ENCODE results near the gene PCCA. TPM values are rescaled to one million over a fixed set of nuclear protein-coding genes. Genes with fewer than 3 reads are reported as not detected.
A peak's percentile ranks its signal among the peaks of the same experiment; 100 is the strongest.

PCCA gene
- polyA plus RNA-seq, 1 experiment, result 22.6 TPM

- no peak overlapping the region for H3K4me3 ChIP-seq (ENCODE audit: low read depth, low read length)
- no peaks in the 10 kb centered on the region for H3K27me3 ChIP-seq (ENCODE audit: control insufficient read depth, insufficient read depth, low read length)
- peaks cover 3% of the 10 kb centered on the region for H3K9me3 ChIP-seq (ENCODE audit: control insufficient read depth, insufficient read depth, low read length)
- TF ChIP-seq, protein P1, sequence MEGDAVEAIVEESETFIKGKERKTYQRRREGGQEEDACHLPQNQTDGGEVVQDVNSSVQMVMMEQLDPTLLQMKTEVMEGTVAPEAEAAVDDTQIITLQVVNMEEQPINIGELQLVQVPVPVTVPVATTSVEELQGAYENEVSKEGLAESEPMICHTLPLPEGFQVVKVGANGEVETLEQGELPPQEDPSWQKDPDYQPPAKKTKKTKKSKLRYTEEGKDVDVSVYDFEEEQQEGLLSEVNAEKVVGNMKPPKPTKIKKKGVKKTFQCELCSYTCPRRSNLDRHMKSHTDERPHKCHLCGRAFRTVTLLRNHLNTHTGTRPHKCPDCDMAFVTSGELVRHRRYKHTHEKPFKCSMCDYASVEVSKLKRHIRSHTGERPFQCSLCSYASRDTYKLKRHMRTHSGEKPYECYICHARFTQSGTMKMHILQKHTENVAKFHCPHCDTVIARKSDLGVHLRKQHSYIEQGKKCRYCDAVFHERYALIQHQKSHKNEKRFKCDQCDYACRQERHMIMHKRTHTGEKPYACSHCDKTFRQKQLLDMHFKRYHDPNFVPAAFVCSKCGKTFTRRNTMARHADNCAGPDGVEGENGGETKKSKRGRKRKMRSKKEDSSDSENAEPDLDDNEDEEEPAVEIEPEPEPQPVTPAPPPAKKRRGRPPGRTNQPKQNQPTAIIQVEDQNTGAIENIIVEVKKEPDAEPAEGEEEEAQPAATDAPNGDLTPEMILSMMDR (IDR thresholded peaks at IDR 0.05; ENCODE audit: low read depth, low read length), result no peak
- ChIA-PET CTCF (interaction anchor here (0.6 kb wide), 1 partner anchor 12 kb away, joined by 3 read pairs; no protein-coding TSS in a partner anchor), POLR2A (no interaction called here)
- H3K27ac ChIP-seq (ENCODE audit: low read depth, low read length), result no peak overlapping the region
- no peak for DNase-seq (ENCODE audit: low read depth, low spot score)
Observed at GRCh38 chr13:100208002-100208401, 119.1 kb downstream of the PCCA start.

- TF ChIP-seq, protein P1 (IDR thresholded peaks at IDR 0.05; ENCODE audit: low read depth, low read length), result no peak
- no peaks in the 10 kb centered on the region for H3K27me3 ChIP-seq (ENCODE audit: control insufficient read depth, insufficient read depth, low read length)
- no peak overlapping the region for H3K27ac ChIP-seq (ENCODE audit: low read depth, low read length)
- no peaks in the 10 kb centered on the region; the same call in 1 of the 2 replicates for H3K9me3 ChIP-seq (ENCODE audit: control insufficient read depth, insufficient read depth, low read length)
- ChIA-PET CTCF (interaction anchor here (0.6 kb wide), 1 partner anchor 13 kb away, joined by 3 read pairs; no protein-coding TSS in a partner anchor), POLR2A (interaction anchor here (0.6 kb wide), 1 partner anchor 15 kb away, joined by 3 read pairs; no protein-coding TSS in a partner anchor)
- DNase-seq (ENCODE audit: low read depth, low spot score), result no peak
- H3K4me3 ChIP-seq (ENCODE audit: low read depth, low read length), result no peak overlapping the region
Observed at GRCh38 chr13:100208626-100209025, 119.7 kb downstream of the PCCA start.

DNA sequence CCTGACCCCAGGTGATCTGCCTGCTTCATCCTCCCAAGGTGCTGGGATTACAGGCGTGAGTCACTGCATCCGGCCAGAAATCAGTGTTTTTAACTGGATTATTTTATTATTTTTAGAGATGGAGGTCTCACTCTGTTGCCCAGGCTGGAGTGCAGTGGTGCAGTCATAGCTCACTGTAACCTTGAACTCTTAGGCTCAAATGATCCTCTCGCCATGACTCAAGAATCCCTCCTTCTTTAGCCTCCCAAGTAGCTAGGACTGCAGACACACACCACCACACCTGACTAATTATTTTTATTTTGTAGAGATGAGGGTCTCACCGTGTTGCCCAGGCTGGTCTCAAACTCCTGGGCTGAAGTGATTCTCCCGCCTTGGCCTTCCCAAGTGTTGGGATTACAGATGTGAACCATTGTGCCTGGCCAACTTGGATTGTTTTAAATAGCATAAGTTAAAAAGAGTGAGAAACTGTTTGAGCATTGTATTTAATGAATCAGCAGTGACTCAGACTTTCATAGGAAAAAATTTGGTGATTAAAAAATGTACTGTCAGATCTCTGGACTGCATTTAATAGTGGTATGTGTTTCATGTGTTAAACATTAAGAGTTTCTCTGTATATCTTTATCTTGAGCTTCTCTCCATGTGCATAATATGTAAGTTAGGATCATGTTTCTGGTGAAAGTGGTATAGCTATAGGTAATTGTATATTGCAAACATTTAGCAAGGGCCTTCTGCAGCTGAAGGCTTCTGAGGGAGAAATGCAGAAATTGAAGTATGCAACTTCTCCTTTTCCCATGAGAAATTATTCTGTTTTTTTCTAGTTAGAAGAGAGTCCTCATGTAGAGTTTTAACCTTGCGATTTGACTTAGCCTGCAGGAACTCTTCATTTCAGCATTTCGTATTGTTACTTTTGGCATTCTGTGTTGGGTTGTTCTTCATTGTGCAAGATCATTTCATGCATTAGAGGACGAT is 121.2 kb downstream of the PCCA start:
- H3K4me3 ChIP-seq (ENCODE audit: low read depth, low read length), result no peak overlapping the region
- TF ChIP-seq, protein P1 (IDR thresholded peaks at IDR 0.05; ENCODE audit: low read depth, low read length), result no peak
- POLR2A ChIA-PET, result no interaction called here
- CTCF ChIA-PET, result interaction anchor here (1.1 to 1.8 kb wide), 3 partner anchors 24 to 553 kb away, joined by 3 to 4 read pairs (median 3); no protein-coding TSS in a partner anchor
- H3K9me3 ChIP-seq (ENCODE audit: control insufficient read depth, insufficient read depth, low read length), result peaks cover 2% of the 10 kb centered on the region
- H3K27ac ChIP-seq (ENCODE audit: low read depth, low read length), result peak overlapping the region; percentile 62
- H3K27me3 ChIP-seq (ENCODE audit: control insufficient read depth, insufficient read depth, low read length), result no peaks in the 10 kb centered on the region
- DNase-seq (ENCODE audit: low read depth, low spot score), result no peak

- Histone ChIP-seq H3K4me3 (ENCODE audit: low read depth, low read length) (no peak overlapping the region), H3K27ac (ENCODE audit: low read depth, low read length) (no peak overlapping the region), H3K27me3 (ENCODE audit: control insufficient read depth, insufficient read depth, low read length) (no peaks in the 10 kb centered on the region), H3K9me3 (ENCODE audit: control insufficient read depth, insufficient read depth, low read length) (peaks cover 2% of the 10 kb centered on the region)
- ChIA-PET POLR2A (no interaction called here), CTCF (interaction anchor here (1.1 to 1.8 kb wide), 3 partner anchors 23 to 554 kb away, joined by 3 to 4 read pairs (median 3); no protein-coding TSS in a partner anchor)
- DNase-seq (ENCODE audit: low read depth, low spot score), result no peak
- TF ChIP-seq, protein P1 (IDR thresholded peaks at IDR 0.05; ENCODE audit: low read depth, low read length), result no peak
Observed at GRCh38 chr13:100211016-100211710, 122.3 kb downstream of the PCCA start.

Measured in AG04450 (cell line).